Measurements from ENCODE around the gene TMEM63B. TPM values are rescaled to one million over a fixed set of nuclear protein-coding genes. Genes with fewer than 3 reads are reported as not detected.

Gene TMEM63B
- total and polyA plus RNA-seq, 2 of the 8 experiments (the other 6 are each of a cell fraction or from before 2014, with no cell fraction given), result 61.1 to 96.8 TPM

- Histone ChIP-seq H3K27me3 (replicated peaks in 1 of 4; ENCODE audit: control insufficient read depth in 3 of 4, extremely low read depth in 1 of 4, insufficient read depth in 3 of 4, low read length in 3 of 4) (no peaks in the 10 kb centered on the region), H3K14ac (ENCODE audit: insufficient read length) (no peak overlapping the region), H3K23me2 (ENCODE audit: low read depth, low read length) (peaks cover 10% of the 10 kb centered on the region; the same call in 1 of the 2 replicates), H3K36me3 (ENCODE audit: control insufficient read depth in 2 of 4, insufficient read depth in 4 of 4, low read length in 3 of 4) (no peaks in the 10 kb centered on the region), H3K9ac (replicated peaks in 1 of 4; ENCODE audit: extremely low read depth in 1 of 4, low read depth in 3 of 4, low read length in 3 of 4) (no peak overlapping the region), H4K91ac (replicated peaks; ENCODE audit: insufficient read length, low read length) (peak overlapping the region; percentile 65), H3K4me3 (ENCODE audit: extremely low read depth in 1 of 4, insufficient read depth in 2 of 4, low read depth in 3 of 4, low read length in 4 of 4) (no peak overlapping the region), H3K9me3 (ENCODE audit: insufficient read depth in 2 of 2, low read depth in 1 of 2, low read length in 1 of 2) (no peaks in the 10 kb centered on the region), H3K27ac (ENCODE audit: low read depth, low read length) (no peak overlapping the region), H3K4me2 (ENCODE audit: insufficient read depth in 1 of 2, low read depth in 2 of 2, low read length in 2 of 2) (no peak overlapping the region), H3K56ac (replicated peaks; ENCODE audit: insufficient read length, low read depth, low read length) (no peak overlapping the region), H3K18ac (ENCODE audit: extremely low read depth, low read length) (no peak overlapping the region), H3K79me2 (ENCODE audit: control insufficient read depth in 1 of 2, insufficient read depth in 2 of 2, low read length in 2 of 2) (no peaks in the 10 kb centered on the region), H2BK120ac (replicated peaks; ENCODE audit: low read depth, low read length) (no peak overlapping the region), H2AFZ (ENCODE audit: low read length) (no peak overlapping the region), H2BK5ac (ENCODE audit: low read depth, low read length) (no peak overlapping the region), H3K4ac (replicated peaks; ENCODE audit: insufficient read length, low read depth, low read length) (no peak overlapping the region), H4K20me1 (replicated peaks in 1 of 2; ENCODE audit: control insufficient read depth in 1 of 2, insufficient read depth in 2 of 2, low read length in 2 of 2) (no peaks in the 10 kb centered on the region), H4K8ac (ENCODE audit: extremely low read depth, insufficient read depth, low read length) (no peak overlapping the region), H3K4me1 (replicated peaks in 1 of 4; ENCODE audit: control insufficient read depth in 3 of 4, insufficient read depth in 4 of 4, low read length in 3 of 4) (peaks cover 0 to 12% (median 2%) of the 10 kb centered on the region in 4 experiments; a peak in 6 of 7 replicates), H2BK12ac (ENCODE audit: low read depth, low read length) (no peak overlapping the region), H3K23ac (ENCODE audit: insufficient read length) (no peak overlapping the region), H4K5ac (ENCODE audit: insufficient read length, low read depth, low read length) (no peak overlapping the region), H3K79me1 (ENCODE audit: low read depth, low read length) (no peaks in the 10 kb centered on the region), H2AK5ac (ENCODE audit: low read depth, low read length) (peak overlapping the region; percentile 48; the same call in 1 of the 2 replicates), H2BK20ac (ENCODE audit: low read length) (peak overlapping the region; percentile 32; the same call in 1 of the 2 replicates), H2BK15ac (ENCODE audit: low read length) (no peak overlapping the region)
- ChIA-PET POLR2A (ENCODE audit: partially characterized antibody) (interaction anchor here (1.5 to 4.8 kb wide), 3 partner anchors 57 to 69 kb away, joined by 3 to 28 read pairs (median 15); partner anchors contain the start of gene HSP90AB1), CTCF (ENCODE audit: partially characterized antibody) (interaction anchor here (0.7 to 10.8 kb wide), 4 partner anchors 30 to 176 kb away, joined by 3 to 287 read pairs (median 4); partner anchors contain the start of gene SLC29A1)
- no peak for DNase-seq (ENCODE audit: low read depth in 1 of 2, low spot score in 2 of 2)
- TF ChIP-seq RAD21 (IDR thresholded peaks at IDR 0.05 in 1 of 2, conservative IDR thresholded peaks at IDR 0.05 in 1 of 2; ENCODE audit: low read depth in 2 of 2, low read length in 2 of 2), result no peak
- TF ChIP-seq, protein P1, sequence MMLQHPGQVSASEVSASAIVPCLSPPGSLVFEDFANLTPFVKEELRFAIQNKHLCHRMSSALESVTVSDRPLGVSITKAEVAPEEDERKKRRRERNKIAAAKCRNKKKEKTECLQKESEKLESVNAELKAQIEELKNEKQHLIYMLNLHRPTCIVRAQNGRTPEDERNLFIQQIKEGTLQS (IDR thresholded peaks at IDR 0.05; ENCODE audit: insufficient read depth, low read depth, low read length), result no peak
- no peak for TF ChIP-seq CHD1 (IDR thresholded peaks at IDR 0.05; ENCODE audit: low read depth, low read length)
- no peak for FAIRE-seq
- WGBS, 2 experiments (ENCODE audit: extremely low coverage in 1 of 2, insufficient coverage in 1 of 2, insufficient read length in 1 of 2, insufficient replicate concordance in 2 of 2, low coverage in 1 of 2, low lambda C conversion rate in 2 of 2, missing lambda C conversion rate in 1 of 2), result 92% methylated on average over 13 of the region's 13 CpGs; no CpG with 5 or more reads in 1 of the 2 experiments
Measured at GRCh38 chr6:44177691-44178423, 50.5 kb downstream of the TMEM63B start.

All from H1 (cell line).